Mucosa of rectum (tissue), 2 donors: ENCODE measurements around the gene SLC28A1.

Experiments used
- H3K27ac ChIP-seq, 2 donors: one replicate each; pipeline ENCODE4 v1.7.0; 2013; ENCODE audit warnings: inconsistent platforms in 2 of 2, low read depth in 2 of 2, low read length in 2 of 2
- H3K27me3 ChIP-seq, 2 donors: one replicate each; pipeline ENCODE4 v1.7.0; 2013; ENCODE audit warnings: low read length in 2 of 2; ENCODE audit not compliant: control insufficient read depth in 2 of 2, insufficient read depth in 2 of 2
- H3K36me3 ChIP-seq, 2 donors: one replicate each; pipeline ENCODE4 v1.7.0; 2013; ENCODE audit warnings: low read length in 2 of 2; ENCODE audit not compliant: control insufficient read depth in 2 of 2, insufficient read depth in 2 of 2
- H3K4me1 ChIP-seq, 2 donors: one replicate each; pipeline ENCODE4 v1.7.0; 2013; ENCODE audit warnings: low read length in 2 of 2, mild to moderate bottlenecking in 1 of 2; ENCODE audit not compliant: control insufficient read depth in 2 of 2, insufficient read depth in 2 of 2
- H3K4me3 ChIP-seq, 2 donors: one replicate each; pipeline ENCODE4 v1.7.0; 2013; ENCODE audit warnings: low read length in 2 of 2
- H3K9ac ChIP-seq, 2 donors: one replicate each; pipeline ENCODE4 v1.7.0; 2013; ENCODE audit warnings: low read length in 2 of 2, low read depth in 1 of 2, mild to moderate bottlenecking in 1 of 2
- H3K9me3 ChIP-seq, 2 donors: one replicate each; pipeline ENCODE4 v1.7.0; 2013; ENCODE audit warnings: low read length in 2 of 2; ENCODE audit not compliant: control insufficient read depth in 2 of 2
- donor health status: healthy.
- donor health status: Normal muscosa, but diverticular disease.

The SLC28A1 gene

DNA sequence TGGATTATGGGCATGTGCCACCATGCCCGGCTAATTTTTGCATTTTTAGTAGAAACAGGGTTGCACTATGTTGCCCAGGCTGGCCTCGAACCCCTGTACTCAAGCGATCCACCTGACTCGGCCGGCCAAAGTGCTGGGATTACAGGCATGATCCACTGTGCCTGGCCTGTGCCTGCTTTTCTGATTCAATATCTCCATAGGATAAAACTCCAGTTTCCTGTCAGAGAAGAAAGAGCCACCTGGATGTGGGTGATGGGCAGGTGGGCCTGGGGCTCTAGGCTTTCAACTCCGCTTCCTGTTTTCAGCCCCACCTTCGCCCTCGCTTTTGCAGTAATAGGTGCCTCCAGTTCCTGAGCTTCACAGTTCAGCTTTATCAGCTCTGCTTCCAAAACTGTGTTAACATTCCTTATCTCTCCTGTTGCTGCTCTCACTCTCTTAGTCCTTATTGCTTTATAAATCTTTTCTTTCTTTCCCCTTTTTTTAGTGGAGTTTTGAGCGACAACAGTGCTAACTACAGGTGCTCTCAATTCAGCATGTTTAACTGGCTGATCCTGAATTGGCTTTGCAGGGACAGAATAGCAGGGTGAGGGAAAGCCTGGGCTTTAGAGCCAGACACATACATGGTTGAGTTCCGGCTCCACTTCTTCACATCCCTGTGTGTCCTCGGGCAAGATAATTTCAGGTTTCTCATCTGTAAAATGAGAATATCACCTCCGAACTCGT is 76.1 kb downstream of the SLC28A1 start:
- no peak overlapping the region for H3K27ac ChIP-seq
- H3K4me3 ChIP-seq, result no peak overlapping the region
- H3K27me3 ChIP-seq, result no peaks in the 10 kb centered on the region
- peaks cover 0 to 2% of the 10 kb centered on the region in 2 donors for H3K4me1 ChIP-seq
- H3K9me3 ChIP-seq, result no peaks in the 10 kb centered on the region
- no peak overlapping the region for H3K9ac ChIP-seq
- H3K36me3 ChIP-seq, result no peaks in the 10 kb centered on the region

DNA sequence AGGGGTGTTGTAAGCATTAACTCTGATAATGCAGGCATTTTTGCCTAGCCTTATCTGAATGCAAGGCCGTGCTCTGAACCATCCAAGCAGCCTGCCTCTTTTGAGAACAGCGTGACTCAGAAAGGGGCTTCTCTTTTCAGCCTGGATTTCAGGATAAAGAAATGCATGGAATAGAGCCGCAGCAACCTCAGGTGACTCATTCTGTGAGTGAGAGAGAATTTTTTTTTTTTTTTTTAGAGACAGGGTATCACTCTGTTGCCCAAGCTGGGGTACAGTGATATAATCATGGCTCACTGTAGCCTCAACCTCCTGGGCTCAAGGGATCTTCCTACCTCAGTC is 76.6 kb downstream of the SLC28A1 start:
- no peak overlapping the region for H3K9ac ChIP-seq
- no peaks in the 10 kb centered on the region for H3K36me3 ChIP-seq
- H3K9me3 ChIP-seq, result no peaks in the 10 kb centered on the region
- no peak overlapping the region for H3K27ac ChIP-seq
- H3K4me1 ChIP-seq, result no peaks in the 10 kb centered on the region
- no peaks in the 10 kb centered on the region for H3K27me3 ChIP-seq
- no peak overlapping the region for H3K4me3 ChIP-seq

DNA sequence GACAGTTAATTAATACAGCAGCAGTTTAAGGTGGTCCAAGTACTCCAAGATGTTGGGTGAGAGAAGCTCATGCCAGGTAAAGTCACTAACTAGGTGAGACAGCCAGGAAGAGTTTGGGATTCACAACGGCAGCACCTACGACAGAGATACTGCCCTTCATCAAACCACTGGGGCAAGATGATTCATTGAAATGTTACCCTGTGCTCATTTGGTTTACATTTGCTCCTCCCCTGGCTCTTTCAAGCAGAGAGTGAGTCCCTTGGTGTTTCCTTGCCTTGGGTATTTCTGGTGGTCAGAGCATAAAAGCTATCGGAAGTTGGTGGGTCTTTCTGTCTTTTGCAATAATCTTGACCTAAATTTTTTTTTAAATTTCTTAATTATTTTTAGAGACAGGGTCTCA is 77.2 kb downstream of the SLC28A1 start:
- Histone ChIP-seq H3K27me3 (no peaks in the 10 kb centered on the region), H3K36me3 (no peaks in the 10 kb centered on the region), H3K27ac (no peak overlapping the region), H3K9ac (no peak overlapping the region), H3K4me3 (no peak overlapping the region), H3K4me1 (no peaks in the 10 kb centered on the region), H3K9me3 (no peaks in the 10 kb centered on the region)

DNA sequence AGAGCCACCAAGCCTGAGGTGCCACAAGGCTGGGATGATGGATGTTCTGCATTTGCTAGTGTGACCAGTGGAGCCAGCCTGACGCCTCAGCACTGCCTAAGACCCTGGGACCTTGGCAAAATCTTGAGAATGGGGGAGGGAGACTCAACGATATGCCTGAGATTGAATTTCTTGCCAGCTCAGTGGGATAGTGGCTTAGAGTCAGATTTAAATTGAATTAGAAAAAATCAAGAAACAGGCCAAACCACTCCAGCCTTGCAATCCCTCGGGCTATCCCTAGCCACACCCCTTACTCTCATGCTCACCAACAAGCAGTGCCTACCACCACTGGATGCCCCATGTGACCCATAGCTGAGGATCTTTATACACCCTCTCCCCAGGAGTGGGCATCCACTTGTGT is 78.5 kb downstream of the SLC28A1 start:
- H3K4me1 ChIP-seq, result no peaks in the 10 kb centered on the region
- no peaks in the 10 kb centered on the region for H3K9me3 ChIP-seq
- H3K4me3 ChIP-seq, result no peak overlapping the region
- H3K9ac ChIP-seq, result no peak overlapping the region
- H3K27ac ChIP-seq, result no peak overlapping the region
- no peaks in the 10 kb centered on the region for H3K27me3 ChIP-seq
- H3K36me3 ChIP-seq, result no peaks in the 10 kb centered on the region

DNA sequence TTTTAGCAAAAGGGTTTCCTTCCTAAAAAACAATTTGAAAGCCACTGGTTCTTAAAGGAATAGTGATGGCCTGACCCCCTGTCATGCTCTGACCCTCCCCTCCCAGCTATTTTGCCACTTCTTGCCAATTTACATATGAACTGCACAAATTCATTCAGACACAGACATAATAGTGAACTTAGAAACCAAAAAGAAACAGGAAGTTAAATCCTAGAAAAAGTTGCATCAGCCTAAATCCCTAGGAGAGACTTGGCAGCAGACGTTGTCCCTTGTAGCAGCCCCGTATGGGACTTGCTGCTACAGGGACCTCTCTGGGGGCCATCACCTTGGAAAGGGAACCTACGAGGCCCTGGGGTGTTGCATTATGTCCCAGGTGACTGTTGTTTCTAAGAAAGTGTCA is 82.9 kb downstream of the SLC28A1 start:
- Histone ChIP-seq H3K27ac (no peak overlapping the region), H3K4me1 (no peaks in the 10 kb centered on the region), H3K27me3 (no peaks in the 10 kb centered on the region), H3K36me3 (no peaks in the 10 kb centered on the region), H3K9ac (no peak overlapping the region), H3K4me3 (no peak overlapping the region), H3K9me3 (peaks cover 0 to 2% of the 10 kb centered on the region in 2 donors)

DNA sequence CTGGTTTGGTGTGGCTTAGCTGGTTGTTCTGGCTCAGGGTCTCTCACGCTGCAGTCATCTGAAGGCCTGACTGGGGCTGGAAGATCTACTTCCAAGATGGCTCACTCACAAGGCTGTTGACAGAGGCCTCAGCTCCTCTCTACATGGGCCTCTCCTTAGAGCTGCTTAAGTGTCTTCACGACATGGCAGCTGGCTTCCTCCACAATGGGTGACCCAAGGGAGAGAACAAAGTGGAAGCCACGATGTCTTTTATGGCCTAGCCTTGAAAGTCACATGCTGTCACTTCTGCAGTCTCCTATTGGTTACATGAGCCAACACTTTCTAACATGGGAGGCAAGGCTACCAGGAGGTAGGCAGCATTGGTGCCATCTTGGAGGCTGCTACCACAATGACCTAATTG is 83.8 kb downstream of the SLC28A1 start:
- Histone ChIP-seq H3K9me3 (peaks cover 0 to 2% of the 10 kb centered on the region in 2 donors), H3K4me3 (no peak overlapping the region), H3K9ac (no peak overlapping the region), H3K4me1 (no peaks in the 10 kb centered on the region), H3K27ac (no peak overlapping the region), H3K27me3 (no peaks in the 10 kb centered on the region), H3K36me3 (no peaks in the 10 kb centered on the region)

DNA sequence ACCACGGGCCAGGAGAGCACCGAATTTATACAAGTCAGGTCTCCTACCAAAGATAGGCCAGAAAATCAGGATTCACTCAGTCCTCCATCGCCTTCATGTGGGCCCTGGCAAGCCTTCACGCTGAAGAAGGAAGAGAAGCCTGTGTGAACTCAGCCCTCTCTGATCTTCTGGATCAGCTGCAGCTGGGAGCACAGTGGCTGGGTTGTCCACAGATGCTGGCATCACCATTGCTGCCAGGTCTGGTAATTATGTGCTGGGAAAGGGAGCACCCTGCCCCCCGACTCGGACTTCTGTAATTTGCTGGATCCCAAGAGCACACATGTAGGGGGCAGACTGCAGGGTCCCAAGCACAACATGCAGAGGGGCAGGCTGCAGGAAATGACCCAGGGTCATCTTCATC is 84.8 kb downstream of the SLC28A1 start:
- Histone ChIP-seq H3K36me3 (no peaks in the 10 kb centered on the region), H3K9me3 (peaks cover 0 to 2% of the 10 kb centered on the region in 2 donors), H3K4me1 (no peaks in the 10 kb centered on the region), H3K9ac (no peak overlapping the region), H3K27ac (no peak overlapping the region), H3K4me3 (no peak overlapping the region), H3K27me3 (no peaks in the 10 kb centered on the region)

DNA sequence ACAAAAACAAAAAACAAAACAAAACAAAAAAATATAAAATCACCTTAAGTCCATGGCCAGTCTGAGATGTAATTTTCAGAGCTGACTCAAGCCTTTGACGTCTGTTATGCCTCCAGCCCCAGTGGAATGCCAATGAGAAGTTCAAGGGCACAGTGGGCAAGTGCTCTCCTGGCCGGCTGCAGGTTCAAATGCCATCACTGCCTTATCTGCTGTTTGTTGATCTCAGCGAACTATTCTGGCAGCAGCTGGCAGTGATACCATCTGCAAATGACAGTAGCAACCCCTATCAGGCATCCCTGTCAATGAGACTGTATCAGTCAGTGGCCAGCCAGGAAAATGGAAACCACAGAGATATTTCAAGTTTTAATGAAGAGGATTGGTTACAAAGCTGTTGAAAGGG is 86.4 kb downstream of the SLC28A1 start:
- Histone ChIP-seq H3K27me3 (no peaks in the 10 kb centered on the region), H3K9ac (no peak overlapping the region), H3K4me1 (no peaks in the 10 kb centered on the region), H3K4me3 (no peak overlapping the region), H3K36me3 (no peaks in the 10 kb centered on the region), H3K27ac (no peak overlapping the region), H3K9me3 (peaks cover 0 to 2% of the 10 kb centered on the region in 2 donors)

DNA sequence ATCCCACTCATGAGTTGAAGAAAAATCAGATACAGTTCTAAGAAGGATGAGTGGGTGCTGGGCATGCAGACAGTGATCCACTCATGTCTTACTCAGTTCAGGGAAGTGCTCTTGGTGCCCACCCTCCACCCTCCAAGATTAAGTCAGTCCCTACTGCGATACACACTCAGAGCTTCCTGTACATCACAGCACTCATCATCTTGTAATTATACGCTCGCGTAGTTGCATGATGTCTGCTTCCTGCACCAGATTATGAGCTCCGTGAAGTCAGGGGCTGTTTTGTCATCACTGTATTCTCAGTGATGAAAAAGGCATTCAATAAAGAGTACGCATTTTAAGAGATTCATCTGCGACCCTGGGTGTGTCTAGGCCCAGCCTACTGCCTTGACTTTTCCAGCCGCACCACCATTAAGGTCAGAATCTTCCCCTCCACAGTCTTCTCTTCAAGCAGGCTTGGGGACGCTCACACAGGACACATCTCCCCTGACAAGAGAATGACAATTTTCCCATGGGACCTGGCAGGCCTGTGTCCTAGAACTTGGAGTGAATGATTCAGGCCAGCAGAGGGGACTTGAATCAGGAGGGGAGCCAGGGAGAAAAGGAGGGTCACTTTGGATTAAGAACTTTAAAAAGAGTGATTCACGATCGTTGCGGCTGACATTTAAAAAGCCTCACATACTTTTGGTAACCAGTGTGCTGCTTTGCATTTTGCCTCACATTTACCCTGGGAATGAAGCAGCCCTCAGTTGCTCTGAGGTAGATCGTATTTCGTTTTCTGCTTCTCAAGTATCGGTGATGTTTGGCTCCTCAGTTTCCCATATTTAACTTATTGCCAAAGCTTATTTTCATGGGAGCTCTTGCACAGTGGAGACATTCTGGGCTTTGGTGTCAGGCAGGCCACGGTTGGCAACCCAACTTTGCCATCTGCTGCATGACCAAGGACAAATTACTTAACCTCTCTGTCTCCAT is 89.3 kb downstream of the SLC28A1 start:
- no peaks in the 10 kb centered on the region for H3K4me1 ChIP-seq
- no peaks in the 10 kb centered on the region for H3K27me3 ChIP-seq
- H3K9ac ChIP-seq, result no peak overlapping the region
- H3K4me3 ChIP-seq, result no peak overlapping the region
- no peaks in the 10 kb centered on the region for H3K36me3 ChIP-seq
- H3K27ac ChIP-seq, result no peak overlapping the region
- no peaks in the 10 kb centered on the region for H3K9me3 ChIP-seq

DNA sequence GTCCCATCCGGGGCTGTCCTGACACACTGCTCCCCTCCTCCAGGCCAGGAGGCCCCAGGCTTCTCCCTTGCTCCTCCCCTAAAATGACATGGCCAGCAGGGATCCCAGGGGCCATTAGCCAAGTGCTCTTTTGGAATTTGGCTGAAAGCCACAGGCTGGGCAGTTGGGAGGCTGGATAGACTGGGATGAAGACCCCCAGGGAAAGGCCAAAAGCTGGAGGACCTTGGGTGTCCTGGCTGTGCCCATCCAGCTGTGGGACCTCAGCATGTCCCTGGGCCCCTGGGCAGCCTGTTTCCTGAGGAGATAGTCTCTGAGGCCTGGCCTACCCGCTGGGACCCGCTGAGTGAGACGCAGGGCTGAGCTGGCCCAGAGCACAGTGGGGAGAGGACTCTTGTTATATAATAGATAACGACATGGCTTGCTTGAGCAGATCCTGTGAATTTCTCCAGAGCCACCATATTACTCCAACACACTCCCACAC is 91.4 kb downstream of the SLC28A1 start:
- Histone ChIP-seq H3K4me1 (peaks cover 6% of the 10 kb centered on the region in 2 donors), H3K9me3 (no peaks in the 10 kb centered on the region), H3K36me3 (no peaks in the 10 kb centered on the region), H3K9ac (no peak overlapping the region), H3K4me3 (no peak overlapping the region), H3K27ac (no peak overlapping the region), H3K27me3 (no peaks in the 10 kb centered on the region)
